HEK293 (cell line): ENCODE measurements around the gene SLC25A1.

Experiments used
- CTCF ChIA-PET: fragments of 350-600 bp; formaldehyde crosslinking; extraction: SDS; loops from one replicate; lab custom pipeline; 2021; ENCODE audit warnings: antibody characterized with exemption; lab: Yijun Ruan, JAX
- POLR2A ChIA-PET: fragments of 300-600 bp; formaldehyde crosslinking; extraction: SDS; loops from one replicate; lab custom pipeline; 2020; ENCODE audit warnings: antibody characterized with exemption, inconsistent platforms; lab: Yijun Ruan, JAX
- H3K27ac ChIP-seq: fragments of 200-500 bp; sonication (Bioruptor generic); 2 replicates; pipeline ENCODE4 v1.5.1; 2014; ENCODE audit warnings: low read depth, low read length, control low read depth, inconsistent platforms; ENCODE audit errors: extremely low read depth
- H3K36me3 ChIP-seq, 2 experiments: fragments of 200-500 bp in 1 of 2; sonication (Bioruptor generic) in 1 of 2; 1 replicate in 1 of 2; 2 replicates in 1 of 2; pipeline ENCODE4 v1.5.1; 2014 to 2017; ENCODE audit warnings: inconsistent platforms in 2 of 2, low read length in 2 of 2; ENCODE audit not compliant: control insufficient read depth in 2 of 2, insufficient read depth in 1 of 2
- H3K4me1 ChIP-seq: fragments of 200-500 bp; sonication (Bioruptor generic); 2 replicates; pipeline ENCODE4 v1.5.1; 2014; ENCODE audit warnings: mild to moderate bottlenecking, low read length, inconsistent platforms; ENCODE audit not compliant: control insufficient read depth, insufficient read depth
- H3K4me3 ChIP-seq: 2 replicates; pipeline ENCODE4 v1.5.1; 2011; ENCODE audit warnings: low read depth, mild to moderate bottlenecking, control low read depth, low read length, moderate library complexity
- H3K9me3 ChIP-seq: fragments of 200-500 bp; sonication (Bioruptor generic); 2 replicates; pipeline ENCODE4 v1.5.1; 2014; ENCODE audit warnings: low read depth, low read length, inconsistent platforms; ENCODE audit not compliant: control insufficient read depth, insufficient read depth
- BCL11B ChIP-seq: fragments of 450-650 bp; formaldehyde crosslinking; IDR thresholded peaks from 2 replicates; pipeline ENCODE4 v1.5.1; 2016; ENCODE audit warnings: low read depth, missing biosample characterization, missing genetic modification characterization
- EGR2 ChIP-seq: fragments of 450-650 bp; formaldehyde crosslinking; IDR thresholded peaks from 2 replicates; pipeline ENCODE4 v1.5.1; 2016; ENCODE audit warnings: low read depth, missing biosample characterization, missing genetic modification characterization
- HOXA7 ChIP-seq: sonication (generic); formaldehyde crosslinking; IDR thresholded peaks from 2 replicates; pipeline ENCODE4 v1.8.1; 2022; ENCODE audit warnings: missing genetic modification reagents, borderline replicate concordance
- KLF8 ChIP-seq: fragments of 450-650 bp; formaldehyde crosslinking; IDR thresholded peaks from 2 replicates; pipeline ENCODE4 v1.5.1; 2016; ENCODE audit warnings: missing biosample characterization, missing genetic modification characterization
- PATZ1 ChIP-seq: fragments of 450-650 bp; formaldehyde crosslinking; IDR thresholded peaks from 2 replicates; pipeline ENCODE4 v1.5.1; 2016; ENCODE audit warnings: missing biosample characterization, missing genetic modification characterization
- SP7 ChIP-seq: fragments of 450-650 bp; formaldehyde crosslinking; IDR thresholded peaks from 2 replicates; pipeline ENCODE4 v1.5.1; 2016; ENCODE audit warnings: missing biosample characterization, missing genetic modification characterization
- TCF7L2 ChIP-seq: IDR thresholded peaks from 2 replicates; pipeline ENCODE4 v1.6.1; 2011; ENCODE audit warnings: low read depth, mild to moderate bottlenecking, inconsistent platforms, low read length, moderate library complexity, borderline replicate concordance
- ZNF10 ChIP-seq: fragments of 450-650 bp; formaldehyde crosslinking; IDR thresholded peaks from 2 replicates; pipeline ENCODE4 v1.5.1; 2017; ENCODE audit warnings: missing biosample characterization, missing genetic modification characterization
- ZNF16 ChIP-seq: fragments of 450-650 bp; formaldehyde crosslinking; IDR thresholded peaks from 2 replicates; pipeline ENCODE4 v1.5.1; 2016; ENCODE audit warnings: low read depth, missing biosample characterization, missing genetic modification characterization
- ZNF175 ChIP-seq: fragments of 450-650 bp; formaldehyde crosslinking; IDR thresholded peaks from 2 replicates; pipeline ENCODE4 v1.5.1; 2016; ENCODE audit warnings: missing biosample characterization, missing genetic modification characterization
- ZNF24 ChIP-seq: fragments of 450-650 bp; formaldehyde crosslinking; IDR thresholded peaks from 2 replicates; pipeline ENCODE4 v1.5.1; 2016; ENCODE audit warnings: missing biosample characterization, missing genetic modification characterization
- ZNF311 ChIP-seq: fragments of 450-650 bp; formaldehyde crosslinking; IDR thresholded peaks from 2 replicates; pipeline ENCODE4 v1.5.1; 2017; ENCODE audit warnings: missing biosample characterization, missing genetic modification characterization, borderline replicate concordance
- ZNF362 ChIP-seq: fragments of 450-650 bp; formaldehyde crosslinking; IDR thresholded peaks from 2 replicates; pipeline ENCODE4 v1.5.1; 2016; ENCODE audit warnings: missing biosample characterization, missing genetic modification characterization
- ZNF391 ChIP-seq: fragments of 450-650 bp; formaldehyde crosslinking; IDR thresholded peaks from 2 replicates; pipeline ENCODE4 v1.5.1; 2016; ENCODE audit warnings: low read depth, missing biosample characterization, missing genetic modification characterization, borderline replicate concordance
- ZNF423 ChIP-seq: fragments of 450-650 bp; formaldehyde crosslinking; IDR thresholded peaks from 2 replicates; pipeline ENCODE4 v1.5.1; 2016; ENCODE audit warnings: missing biosample characterization, missing genetic modification characterization
- ZNF433 ChIP-seq: fragments of 450-650 bp; formaldehyde crosslinking; IDR thresholded peaks from 2 replicates; pipeline ENCODE4 v1.5.1; 2016; ENCODE audit warnings: missing biosample characterization, missing genetic modification characterization, low read depth
- ZNF654 ChIP-seq: fragments of 450-650 bp; formaldehyde crosslinking; IDR thresholded peaks from 2 replicates; pipeline ENCODE4 v1.5.1; 2016; ENCODE audit warnings: low read depth, missing biosample characterization, missing genetic modification characterization
- ZNF792 ChIP-seq: fragments of 450-650 bp; formaldehyde crosslinking; IDR thresholded peaks from 2 replicates; pipeline ENCODE4 v1.5.1; 2016; ENCODE audit warnings: missing biosample characterization, missing genetic modification characterization
- TF ChIP-seq, protein P1 (sequence below): fragments of 450-650 bp; IDR thresholded peaks from 2 replicates; pipeline ENCODE4 v1.5.1; 2018; ENCODE audit warnings: missing biosample characterization, mild to moderate bottlenecking, missing genetic modification characterization
- TF ChIP-seq, protein P2 (sequence below): fragments of 450-650 bp; formaldehyde crosslinking; IDR thresholded peaks from 2 replicates; pipeline ENCODE4 v1.5.1; 2016; ENCODE audit warnings: missing biosample characterization, missing genetic modification characterization

The SLC25A1 gene

DNA sequence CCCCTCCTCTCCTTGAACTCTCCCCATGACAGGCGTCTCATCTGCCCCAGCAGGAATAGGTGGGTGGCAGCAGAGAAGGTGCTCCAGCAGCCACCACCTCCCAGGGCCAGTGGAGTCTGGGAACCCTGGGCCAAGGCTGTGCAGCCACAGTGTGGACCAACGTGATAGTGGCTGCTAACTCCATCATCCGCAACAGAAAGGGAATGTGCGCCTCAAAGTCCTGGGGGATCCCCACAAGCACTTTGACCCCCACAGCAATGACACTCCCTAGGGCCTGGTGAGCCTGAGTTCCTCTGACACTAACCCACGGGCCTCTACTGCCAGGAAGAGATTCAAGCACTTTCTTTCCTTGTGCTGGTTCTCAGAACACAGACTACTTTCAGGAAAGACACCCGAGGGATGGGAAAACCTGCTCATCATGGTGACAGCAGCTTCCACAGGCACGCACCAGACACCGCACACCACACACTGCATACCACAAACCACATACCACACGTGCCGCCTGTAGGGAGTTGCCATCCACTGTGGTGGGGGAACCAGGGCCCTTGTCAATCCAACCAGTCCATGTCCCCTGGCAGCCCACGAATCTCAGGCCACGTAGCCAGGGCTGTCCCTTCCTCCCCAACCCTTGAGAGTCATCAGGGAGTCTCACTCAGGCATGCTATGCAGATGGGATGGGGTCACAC lies 3.4 kb upstream of the SLC25A1 start:
- H3K9me3 ChIP-seq: no peaks in the 10 kb centered on the region
- H3K4me3 ChIP-seq: no peak overlapping the region
- CTCF ChIA-PET: interaction anchor here (0.6 to 1.1 kb wide), 2 partner anchors 9 to 250 kb away, joined by 3 read pairs; partner anchors contain the start of gene HIRA
- POLR2A ChIA-PET: interaction anchor here (1.1 kb wide), 1 partner anchor 298 kb away, joined by 7 read pairs; the partner anchor contains the start of gene CDC45
- peaks cover 0 to 11% of the 10 kb centered on the region in 2 experiments; a peak in 1 of 3 replicates for H3K36me3 ChIP-seq
- H3K4me1 ChIP-seq: no peaks in the 10 kb centered on the region
- no peak overlapping the region for H3K27ac ChIP-seq
- no peak for TF ChIP-seq KLF8 (tag by site-specific recombination)
- TF ChIP-seq ZNF391 (tag by site-specific recombination): no peak
- TF ChIP-seq ZNF654 (tag by site-specific recombination): no peak
- TF ChIP-seq, protein P1, sequence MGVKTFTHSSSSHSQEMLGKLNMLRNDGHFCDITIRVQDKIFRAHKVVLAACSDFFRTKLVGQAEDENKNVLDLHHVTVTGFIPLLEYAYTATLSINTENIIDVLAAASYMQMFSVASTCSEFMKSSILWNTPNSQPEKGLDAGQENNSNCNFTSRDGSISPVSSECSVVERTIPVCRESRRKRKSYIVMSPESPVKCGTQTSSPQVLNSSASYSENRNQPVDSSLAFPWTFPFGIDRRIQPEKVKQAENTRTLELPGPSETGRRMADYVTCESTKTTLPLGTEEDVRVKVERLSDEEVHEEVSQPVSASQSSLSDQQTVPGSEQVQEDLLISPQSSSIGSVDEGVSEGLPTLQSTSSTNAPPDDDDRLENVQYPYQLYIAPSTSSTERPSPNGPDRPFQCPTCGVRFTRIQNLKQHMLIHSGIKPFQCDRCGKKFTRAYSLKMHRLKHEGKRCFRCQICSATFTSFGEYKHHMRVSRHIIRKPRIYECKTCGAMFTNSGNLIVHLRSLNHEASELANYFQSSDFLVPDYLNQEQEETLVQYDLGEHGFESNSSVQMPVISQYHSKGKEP (tag by site-specific recombination): no peak
- no peak for TF ChIP-seq TCF7L2
- no peak for TF ChIP-seq BCL11B
- no peak for TF ChIP-seq ZNF24 (tag by site-specific recombination)
- TF ChIP-seq ZNF792 (tag by site-specific recombination): no peak
- TF ChIP-seq ZNF433 (tag by site-specific recombination): no peak
- no peak for TF ChIP-seq ZNF16
- TF ChIP-seq SP7 (tag by site-specific recombination): no peak
- no peak for TF ChIP-seq ZNF311
- TF ChIP-seq, protein P2, sequence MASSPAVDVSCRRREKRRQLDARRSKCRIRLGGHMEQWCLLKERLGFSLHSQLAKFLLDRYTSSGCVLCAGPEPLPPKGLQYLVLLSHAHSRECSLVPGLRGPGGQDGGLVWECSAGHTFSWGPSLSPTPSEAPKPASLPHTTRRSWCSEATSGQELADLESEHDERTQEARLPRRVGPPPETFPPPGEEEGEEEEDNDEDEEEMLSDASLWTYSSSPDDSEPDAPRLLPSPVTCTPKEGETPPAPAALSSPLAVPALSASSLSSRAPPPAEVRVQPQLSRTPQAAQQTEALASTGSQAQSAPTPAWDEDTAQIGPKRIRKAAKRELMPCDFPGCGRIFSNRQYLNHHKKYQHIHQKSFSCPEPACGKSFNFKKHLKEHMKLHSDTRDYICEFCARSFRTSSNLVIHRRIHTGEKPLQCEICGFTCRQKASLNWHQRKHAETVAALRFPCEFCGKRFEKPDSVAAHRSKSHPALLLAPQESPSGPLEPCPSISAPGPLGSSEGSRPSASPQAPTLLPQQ (tag by site-specific recombination): no peak
- TF ChIP-seq ZNF175 (tag by site-specific recombination): no peak
- TF ChIP-seq ZNF10 (tag by site-specific recombination): no peak
- no peak for TF ChIP-seq PATZ1
- TF ChIP-seq ZNF423 (tag by site-specific recombination): no peak
- TF ChIP-seq HOXA7 (CRISPR knock-in tag): no peak
- TF ChIP-seq EGR2 (tag by site-specific recombination): no peak
- no peak for TF ChIP-seq ZNF362 (tag by site-specific recombination)
- TF ChIP-seq, all 188 proteins: peak for 0
